Body of pancreas (tissue), 4 donors: ENCODE results near the gene TNPO1. TPM values are rescaled to one million over a fixed set of nuclear protein-coding genes. Genes with fewer than 3 reads are reported as not detected.
A peak's percentile ranks its signal among the peaks of the same experiment; 100 is the strongest.

Source experiments
- ATAC-seq: fragments of 150-250 bp; one replicate; pipeline ENCODE4 v1.9.1; 2016
- DNase-seq, 4 donors: peaks; one replicate each; pipeline ENCODE4 v3.0.0-alpha.2; 2019
- H3K27ac ChIP-seq, 4 donors: fragments of 200-600 bp; sonication (generic); 1 replicate in 3 of 4; 2 replicates in 1 of 4; pipeline versions ENCODE4 v1.5.1 to v1.6.1; 2016 to 2019; ENCODE audit warnings: mild to moderate bottlenecking in 1 of 4, mixed read lengths in 1 of 4, moderate library complexity in 1 of 4
- H3K27me3 ChIP-seq, 2 donors: fragments of 200-600 bp; sonication (generic); one replicate each; pipeline ENCODE4 v1.6.0; 2016; ENCODE audit warnings: mild to moderate bottlenecking in 1 of 2
- H3K36me3 ChIP-seq, 2 donors: fragments of 200-600 bp; sonication (generic); replicated peaks in 1 of 2; 2 replicates each; pipeline ENCODE4 v1.5.1; 2016; ENCODE audit warnings: low read depth in 2 of 2; ENCODE audit not compliant: insufficient read depth in 1 of 2
- H3K4me1 ChIP-seq: fragments of 200-600 bp; sonication (generic); one replicate; pipeline ENCODE4 v1.6.0; 2016
- H3K4me3 ChIP-seq, 2 donors: fragments of 200-600 bp; sonication (generic); 1 replicate in 1 of 2; 2 replicates in 1 of 2; pipeline ENCODE4 v1.5.1; 2016 to 2019
- H3K9me3 ChIP-seq, 3 donors: fragments of 200-600 bp; sonication (generic); 1 replicate in 2 of 3; 2 replicates in 1 of 3; pipeline ENCODE4 v1.5.1; 2016
- CTCF ChIP-seq, 7 experiments: fragments of 450-650 bp in 4 of 7; fragments of 200-600 bp in 3 of 7; sonication (generic) in 3 of 7; IDR thresholded peaks; one replicate each; pipeline ENCODE4 v1.5.1; 2016 to 2019; ENCODE audit warnings: antibody characterized with exemption in 7 of 7
- POLR2A ChIP-seq, 3 donors: fragments of 450-650 bp; IDR thresholded peaks; one replicate each; pipeline ENCODE4 v1.6.1; 2016; ENCODE audit warnings: antibody characterized with exemption in 3 of 3, mild to moderate bottlenecking in 2 of 3
- WGBS, 2 donors: methylation state at CpG; one replicate each; pipeline ENCODE4 v1.1.5; 2017; 5-methylcytosine and 5-hydroxymethylcytosine counted together
- intact Hi-C: fragments of 100-400 bp; cut with DNase I; formaldehyde crosslinking; loops from one replicate; pipeline ENCODE4 v1.15.1; 2023
- total RNA-seq, 2 donors: library from RNA; depleted of rRNA; stranded (reverse); fragments of >200 nt; gene quantifications; one replicate each; pipeline ENCODE4 v1.1.0, GENCODE V29; 2016

Gene TNPO1
- total RNA-seq = 10 to 100 TPM; 41.2 to 71.9 TPM

- DNase-seq (peak; percentile 94 to 96 (median 96)), ATAC-seq (peak; percentile 90)
- intact Hi-C loops = no loop called here
- Histone ChIP-seq H3K9me3 (no peaks in the 10 kb centered on the region), H3K27me3 (no peaks in the 10 kb centered on the region), H3K27ac (peak within 1 kb of the TSS; percentile 65 to 99 (median 98)), H3K4me3 (peak within 1 kb of the TSS; percentile 54 to 74), H3K36me3 (no peaks in the 10 kb centered on the region), H3K4me1 (peaks cover 34% of the 10 kb centered on the region)
- 0 to 1% methylated on average over 10 to 84 of the region's 93 CpGs for WGBS, 2 donors
- TF ChIP-seq CTCF (IDR thresholded peaks at IDR 0.05) = no peak
- TF ChIP-seq POLR2A (IDR thresholded peaks at IDR 0.05) = peak; percentile 98
These were observed at the start of gene TNPO1 for GRCh38 chr5:72816284-72817075. Gene TNPO1 (plus strand): TSS chr5:72816661. CDS start chr5:72816738, 77 bp downstream.

DNA sequence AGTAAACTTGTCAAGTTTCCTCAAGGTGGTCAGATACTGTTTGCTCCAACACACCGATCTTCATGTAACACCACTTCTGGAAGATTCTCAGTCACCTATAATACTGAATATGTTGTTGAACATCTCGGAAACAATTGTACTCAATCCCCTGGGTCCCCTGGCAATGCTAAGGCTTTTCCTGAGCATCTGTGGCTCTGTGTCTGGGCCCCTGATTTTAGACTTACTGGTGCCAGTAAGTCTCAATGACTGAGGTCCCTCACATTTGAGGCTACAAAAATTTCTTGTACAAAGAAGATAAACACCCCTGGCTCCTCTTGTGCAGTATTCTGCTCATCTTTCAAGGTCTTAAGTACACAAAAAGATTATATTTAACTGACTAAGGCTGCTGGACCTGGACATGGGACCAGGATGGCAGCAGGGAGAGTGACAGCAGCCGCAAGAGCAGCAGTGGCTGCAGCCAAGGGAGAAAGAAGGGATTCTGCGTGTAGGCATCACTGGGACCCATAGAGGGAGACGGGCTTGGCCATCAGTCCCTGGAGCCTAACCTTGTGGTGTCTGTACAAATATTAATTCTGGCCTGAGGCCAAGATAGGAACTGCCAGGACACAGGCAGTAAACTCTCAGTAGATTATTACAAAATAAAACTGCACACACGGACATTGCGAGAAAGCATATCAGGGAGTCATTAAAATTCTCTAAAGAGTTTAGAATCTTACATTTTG is 49.0 kb upstream of the TNPO1 start:
- 46 to 49% methylated on average over 7 of the region's 7 CpGs for WGBS, 2 donors
- intact Hi-C loops = no loop called here
- ATAC-seq (no peak), DNase-seq (no peak)
- Histone ChIP-seq H3K27me3 (no peaks in the 10 kb centered on the region), H3K4me3 (no peak overlapping the region), H3K27ac (no peak overlapping the region), H3K36me3 (no peaks in the 10 kb centered on the region), H3K9me3 (no peaks in the 10 kb centered on the region), H3K4me1 (no peaks in the 10 kb centered on the region)
- no peak for TF ChIP-seq POLR2A (IDR thresholded peaks at IDR 0.05)
- TF ChIP-seq CTCF (IDR thresholded peaks at IDR 0.05) = no peak

DNA sequence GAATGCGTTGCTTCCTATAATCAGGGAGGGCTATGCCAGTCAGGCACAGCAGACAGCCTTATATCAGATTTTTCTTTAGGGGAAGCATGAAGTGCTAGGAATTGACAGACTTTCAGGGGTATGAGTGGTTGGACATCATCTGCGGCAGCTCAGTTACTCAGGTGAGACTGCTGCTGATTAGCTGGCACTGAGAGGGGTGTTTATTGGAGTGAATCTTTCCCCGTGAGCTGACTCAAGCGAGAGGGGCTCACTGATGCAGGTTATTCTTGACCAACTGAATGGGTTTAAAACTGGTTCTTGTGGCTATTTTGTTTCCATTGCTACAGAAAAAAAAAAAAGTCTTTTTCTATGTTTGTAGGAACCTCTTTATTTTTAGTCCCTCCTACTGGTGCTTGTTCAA is 46.2 kb upstream of the TNPO1 start:
- no peaks in the 10 kb centered on the region for H3K27me3 ChIP-seq
- WGBS, 2 donors = 92 to 93% methylated on average over 4 of the region's 4 CpGs
- H3K4me3 ChIP-seq = no peak overlapping the region
- H3K4me1 ChIP-seq = no peaks in the 10 kb centered on the region
- H3K36me3 ChIP-seq = no peaks in the 10 kb centered on the region
- no peak for TF ChIP-seq POLR2A (IDR thresholded peaks at IDR 0.05)
- TF ChIP-seq CTCF (IDR thresholded peaks at IDR 0.05) = no peak
- no peak overlapping the region for H3K27ac ChIP-seq
- H3K9me3 ChIP-seq = no peaks in the 10 kb centered on the region
- ATAC-seq = no peak
- no peak for DNase-seq
- intact Hi-C loops = no loop called here

DNA sequence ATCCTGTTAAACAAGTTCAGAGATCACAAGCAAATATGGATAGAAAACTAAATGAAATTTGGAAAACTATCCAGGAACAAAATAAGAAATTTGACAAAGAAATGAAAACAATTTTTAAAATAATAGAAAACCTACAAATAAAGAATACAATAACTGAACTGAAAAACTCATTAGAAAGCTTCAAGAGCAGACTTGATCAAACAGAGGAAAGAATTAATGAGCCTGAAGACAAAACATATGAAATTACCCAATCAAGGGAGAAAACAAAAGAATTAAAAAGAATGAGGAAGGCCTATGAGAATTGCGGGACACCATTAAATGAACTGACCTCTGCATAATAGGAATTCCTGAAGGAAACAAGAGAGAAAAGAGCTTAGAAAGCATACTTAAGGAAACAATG is 39.8 kb upstream of the TNPO1 start:
- Histone ChIP-seq H3K9me3 (no peaks in the 10 kb centered on the region), H3K36me3 (no peaks in the 10 kb centered on the region), H3K4me3 (no peak overlapping the region), H3K27me3 (no peaks in the 10 kb centered on the region), H3K27ac (no peak overlapping the region), H3K4me1 (no peaks in the 10 kb centered on the region)
- no peak for TF ChIP-seq CTCF (IDR thresholded peaks at IDR 0.05)
- TF ChIP-seq POLR2A (IDR thresholded peaks at IDR 0.05) = no peak
- WGBS, 2 donors = 84 to 92% methylated on average over 1 of the region's 1 CpG
- ATAC-seq (no peak), DNase-seq (no peak)
- intact Hi-C loops = no loop called here
